Measurements from ENCODE around the gene TSPYL4.

Gene TSPYL4

DNA sequence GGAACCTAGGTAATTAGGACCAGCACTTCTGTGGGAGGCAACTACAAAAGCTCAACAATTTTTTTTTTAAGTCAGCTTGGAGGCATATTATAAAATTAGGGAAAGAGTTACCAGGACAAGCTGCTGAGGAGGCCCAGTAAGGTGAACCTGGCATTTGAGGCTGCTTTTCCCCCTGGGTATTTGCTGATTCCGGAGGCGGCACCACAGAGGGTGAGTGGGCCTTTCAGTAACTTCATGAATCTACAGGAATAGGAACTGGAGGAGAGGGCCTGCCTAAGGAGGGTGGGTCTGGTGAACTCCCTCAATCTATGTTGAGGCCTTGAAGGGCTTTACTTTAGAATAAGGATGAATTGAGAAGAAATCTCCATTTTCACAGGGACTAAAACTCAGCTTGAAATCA lies 14.6 kb downstream of the TSPYL4 start:
- H3K4me1 ChIP-seq (ENCODE audit: insufficient read depth, low read length, poor library complexity, severe bottlenecking), result no peaks in the 10 kb centered on the region
- H3K9ac ChIP-seq (ENCODE audit: low read depth, low read length, poor library complexity, severe bottlenecking), result no peak overlapping the region
- TF ChIP-seq EZH2phosphoT487 (IDR thresholded peaks at IDR 0.05; ENCODE audit: borderline replicate concordance), result no peak
- TF ChIP-seq, protein P1, sequence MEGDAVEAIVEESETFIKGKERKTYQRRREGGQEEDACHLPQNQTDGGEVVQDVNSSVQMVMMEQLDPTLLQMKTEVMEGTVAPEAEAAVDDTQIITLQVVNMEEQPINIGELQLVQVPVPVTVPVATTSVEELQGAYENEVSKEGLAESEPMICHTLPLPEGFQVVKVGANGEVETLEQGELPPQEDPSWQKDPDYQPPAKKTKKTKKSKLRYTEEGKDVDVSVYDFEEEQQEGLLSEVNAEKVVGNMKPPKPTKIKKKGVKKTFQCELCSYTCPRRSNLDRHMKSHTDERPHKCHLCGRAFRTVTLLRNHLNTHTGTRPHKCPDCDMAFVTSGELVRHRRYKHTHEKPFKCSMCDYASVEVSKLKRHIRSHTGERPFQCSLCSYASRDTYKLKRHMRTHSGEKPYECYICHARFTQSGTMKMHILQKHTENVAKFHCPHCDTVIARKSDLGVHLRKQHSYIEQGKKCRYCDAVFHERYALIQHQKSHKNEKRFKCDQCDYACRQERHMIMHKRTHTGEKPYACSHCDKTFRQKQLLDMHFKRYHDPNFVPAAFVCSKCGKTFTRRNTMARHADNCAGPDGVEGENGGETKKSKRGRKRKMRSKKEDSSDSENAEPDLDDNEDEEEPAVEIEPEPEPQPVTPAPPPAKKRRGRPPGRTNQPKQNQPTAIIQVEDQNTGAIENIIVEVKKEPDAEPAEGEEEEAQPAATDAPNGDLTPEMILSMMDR (conservative IDR thresholded peaks at IDR 0.05; ENCODE audit: low read length), result no peak
- no peak overlapping the region for H3K4me3 ChIP-seq (ENCODE audit: low read length, poor library complexity, severe bottlenecking)
- no peak overlapping the region for H2AFZ ChIP-seq (ENCODE audit: low read length)
- H3K4me2 ChIP-seq (ENCODE audit: low read depth, low read length, poor library complexity, severe bottlenecking), result no peak overlapping the region
- H4K20me1 ChIP-seq (ENCODE audit: insufficient read depth, low read length, poor library complexity, severe bottlenecking), result no peaks in the 10 kb centered on the region
- H3F3A ChIP-seq (ENCODE audit: low read depth), result no peaks in the 10 kb centered on the region
- H3K36me3 ChIP-seq (ENCODE audit: insufficient read depth, low read length), result peaks cover 4% of the 10 kb centered on the region; the same call in 1 of the 2 replicates
- no peaks in the 10 kb centered on the region for H3K27me3 ChIP-seq (ENCODE audit: insufficient read depth, low read length, poor library complexity, severe bottlenecking)
- no peaks in the 10 kb centered on the region for H3K9me2 ChIP-seq (replicated peaks; ENCODE audit: low read depth, low read length)
- no peaks in the 10 kb centered on the region for H3K9me3 ChIP-seq (ENCODE audit: insufficient read depth, low read depth, low read length)
- H3K79me2 ChIP-seq (ENCODE audit: insufficient read depth, low read length), result no peaks in the 10 kb centered on the region

DNA sequence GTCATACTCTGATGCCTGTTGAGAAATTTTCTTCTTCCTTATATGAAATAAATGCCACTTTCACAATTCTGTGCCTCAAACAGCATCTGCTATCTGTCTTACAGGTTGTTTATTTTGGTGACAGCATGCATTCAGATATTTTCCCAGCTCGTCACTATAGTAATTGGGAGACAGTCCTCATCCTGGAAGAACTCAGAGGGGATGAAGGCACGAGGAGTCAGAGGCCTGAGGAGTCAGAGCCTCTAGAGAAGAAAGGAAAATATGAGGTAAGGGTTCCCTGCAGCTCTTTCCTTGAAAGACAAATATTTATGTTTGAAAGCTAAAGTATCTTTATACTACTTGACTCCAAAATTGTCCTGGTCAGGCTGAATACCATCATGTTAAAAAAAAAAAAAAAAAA lies 15.8 kb downstream of the TSPYL4 start:
- Histone ChIP-seq H3K9me2 (replicated peaks; ENCODE audit: low read depth, low read length) (no peaks in the 10 kb centered on the region), H3K9me3 (ENCODE audit: insufficient read depth, low read depth, low read length) (no peaks in the 10 kb centered on the region), H3K9ac (ENCODE audit: low read depth, low read length, poor library complexity, severe bottlenecking) (no peak overlapping the region), H3K4me2 (ENCODE audit: low read depth, low read length, poor library complexity, severe bottlenecking) (no peak overlapping the region), H3K36me3 (ENCODE audit: insufficient read depth, low read length) (peaks cover 3% of the 10 kb centered on the region; the same call in 1 of the 2 replicates), H3K27me3 (ENCODE audit: insufficient read depth, low read length, poor library complexity, severe bottlenecking) (no peaks in the 10 kb centered on the region), H2AFZ (ENCODE audit: low read length) (no peak overlapping the region), H3K4me3 (ENCODE audit: low read length, poor library complexity, severe bottlenecking) (no peak overlapping the region), H3K4me1 (ENCODE audit: insufficient read depth, low read length, poor library complexity, severe bottlenecking) (no peaks in the 10 kb centered on the region), H4K20me1 (ENCODE audit: insufficient read depth, low read length, poor library complexity, severe bottlenecking) (no peaks in the 10 kb centered on the region), H3K79me2 (ENCODE audit: insufficient read depth, low read length) (no peaks in the 10 kb centered on the region), H3F3A (ENCODE audit: low read depth) (no peaks in the 10 kb centered on the region)
- TF ChIP-seq EZH2phosphoT487 (IDR thresholded peaks at IDR 0.05; ENCODE audit: borderline replicate concordance), result no peak
- TF ChIP-seq, protein P1 (conservative IDR thresholded peaks at IDR 0.05; ENCODE audit: low read length), result no peak

DNA sequence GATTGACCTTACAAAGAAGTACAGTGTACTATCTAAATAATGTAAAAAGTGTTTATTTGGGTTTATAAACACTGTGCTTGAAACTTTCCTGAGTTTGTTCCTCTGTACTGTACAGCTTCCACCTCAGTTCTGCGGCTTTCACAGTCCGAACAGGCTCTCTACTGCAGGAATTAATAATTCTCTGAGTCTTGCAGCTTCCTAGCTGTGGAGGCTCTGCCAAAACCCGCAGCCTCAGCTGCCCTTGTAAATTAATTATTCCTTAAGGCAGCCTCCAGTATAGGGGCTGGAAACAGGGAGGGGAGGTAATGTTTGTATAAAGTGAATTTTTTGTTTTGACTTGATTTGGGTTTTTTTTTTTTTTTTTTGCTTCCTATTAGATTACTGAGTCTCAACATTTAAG lies 19.2 kb downstream of the TSPYL4 start:
- Histone ChIP-seq H3K4me2 (ENCODE audit: low read depth, low read length, poor library complexity, severe bottlenecking) (no peak overlapping the region), H3K9ac (ENCODE audit: low read depth, low read length, poor library complexity, severe bottlenecking) (no peak overlapping the region), H3K9me2 (replicated peaks; ENCODE audit: low read depth, low read length) (no peaks in the 10 kb centered on the region), H3K4me3 (ENCODE audit: low read length, poor library complexity, severe bottlenecking) (no peak overlapping the region), H3K9me3 (ENCODE audit: insufficient read depth, low read depth, low read length) (no peaks in the 10 kb centered on the region), H4K20me1 (ENCODE audit: insufficient read depth, low read length, poor library complexity, severe bottlenecking) (no peaks in the 10 kb centered on the region), H3K27me3 (ENCODE audit: insufficient read depth, low read length, poor library complexity, severe bottlenecking) (no peaks in the 10 kb centered on the region), H3K4me1 (ENCODE audit: insufficient read depth, low read length, poor library complexity, severe bottlenecking) (no peaks in the 10 kb centered on the region), H2AFZ (ENCODE audit: low read length) (no peak overlapping the region), H3K79me2 (ENCODE audit: insufficient read depth, low read length) (no peaks in the 10 kb centered on the region), H3F3A (ENCODE audit: low read depth) (no peaks in the 10 kb centered on the region), H3K36me3 (ENCODE audit: insufficient read depth, low read length) (peaks cover 3% of the 10 kb centered on the region; the same call in 1 of the 2 replicates)
- no peak for TF ChIP-seq EZH2phosphoT487 (IDR thresholded peaks at IDR 0.05; ENCODE audit: borderline replicate concordance)
- TF ChIP-seq, protein P1 (conservative IDR thresholded peaks at IDR 0.05; ENCODE audit: low read length), result no peak

All from Loucy (cell line).